Tibial nerve (tissue), 4 donors: ENCODE data around the gene DTNB.

Experiments
- EP300 ChIP-seq, 2 donors: sonication (generic); formaldehyde crosslinking; IDR thresholded peaks; one replicate each; pipeline ENCODE4 v1.6.1; 2017; ENCODE audit warnings: antibody characterized with exemption in 2 of 2, mild to moderate bottlenecking in 1 of 2
- POLR2A ChIP-seq, 2 donors: fragments of 450-650 bp; IDR thresholded peaks; one replicate each; pipeline ENCODE4 v1.6.1; 2017; ENCODE audit warnings: antibody characterized with exemption in 2 of 2, mild to moderate bottlenecking in 2 of 2, moderate library complexity in 2 of 2
- TF ChIP-seq, protein P1 (sequence below), 5 experiments: fragments of 200-600 bp in 3 of 5; fragments of 450-650 bp in 2 of 5; sonication (generic) in 3 of 5; IDR thresholded peaks; one replicate each; pipeline ENCODE4 v1.5.1; 2016 to 2019; ENCODE audit warnings: antibody characterized with exemption in 5 of 5, mild to moderate bottlenecking in 3 of 5, moderate library complexity in 2 of 5

GRCh38 chr2:25437881-25438662 lies 235.3 kb downstream of the DTNB start:
- TF ChIP-seq, protein P1, sequence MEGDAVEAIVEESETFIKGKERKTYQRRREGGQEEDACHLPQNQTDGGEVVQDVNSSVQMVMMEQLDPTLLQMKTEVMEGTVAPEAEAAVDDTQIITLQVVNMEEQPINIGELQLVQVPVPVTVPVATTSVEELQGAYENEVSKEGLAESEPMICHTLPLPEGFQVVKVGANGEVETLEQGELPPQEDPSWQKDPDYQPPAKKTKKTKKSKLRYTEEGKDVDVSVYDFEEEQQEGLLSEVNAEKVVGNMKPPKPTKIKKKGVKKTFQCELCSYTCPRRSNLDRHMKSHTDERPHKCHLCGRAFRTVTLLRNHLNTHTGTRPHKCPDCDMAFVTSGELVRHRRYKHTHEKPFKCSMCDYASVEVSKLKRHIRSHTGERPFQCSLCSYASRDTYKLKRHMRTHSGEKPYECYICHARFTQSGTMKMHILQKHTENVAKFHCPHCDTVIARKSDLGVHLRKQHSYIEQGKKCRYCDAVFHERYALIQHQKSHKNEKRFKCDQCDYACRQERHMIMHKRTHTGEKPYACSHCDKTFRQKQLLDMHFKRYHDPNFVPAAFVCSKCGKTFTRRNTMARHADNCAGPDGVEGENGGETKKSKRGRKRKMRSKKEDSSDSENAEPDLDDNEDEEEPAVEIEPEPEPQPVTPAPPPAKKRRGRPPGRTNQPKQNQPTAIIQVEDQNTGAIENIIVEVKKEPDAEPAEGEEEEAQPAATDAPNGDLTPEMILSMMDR (IDR thresholded peaks at IDR 0.05), result no peak
- TF ChIP-seq EP300 (IDR thresholded peaks at IDR 0.05), result no peak
- TF ChIP-seq POLR2A (IDR thresholded peaks at IDR 0.05), result no peak
